Stimulated activated CD8-positive, alpha-beta memory T cell treated with anti-CD3 and anti-CD28 coated beads, Interleukin-4, amount 100 ng/mL, for 4 hours (primary cell): ENCODE measurements around the gene DLG2.

Experiments used
- DNase-seq, 2 donors: peaks; one replicate each; pipeline ENCODE4 v3.0.0-alpha.2; 2020; ENCODE audit warnings: low read depth in 2 of 2, low spot score in 1 of 2

DLG2 gene

DNA sequence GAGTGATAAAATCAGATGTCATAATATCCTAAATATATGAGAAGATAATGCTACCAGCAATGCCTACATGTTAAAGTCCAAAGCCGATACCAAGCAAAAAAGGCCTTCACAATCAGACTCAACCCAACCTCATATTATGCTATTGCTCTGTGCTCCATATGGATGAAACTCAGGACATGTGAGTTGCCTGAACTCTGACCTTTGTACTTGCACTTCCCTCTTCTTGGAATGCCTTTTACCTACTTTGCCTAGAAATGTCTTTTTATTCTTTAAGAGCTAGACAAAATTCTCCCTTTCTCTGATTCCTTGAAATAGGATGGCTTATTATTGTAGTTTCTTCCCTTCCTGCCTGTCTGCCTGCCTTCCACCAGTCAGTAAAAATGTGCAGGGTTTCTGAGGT, 1386.3 kb downstream of the DLG2 start:
- no peak for DNase-seq

DNA sequence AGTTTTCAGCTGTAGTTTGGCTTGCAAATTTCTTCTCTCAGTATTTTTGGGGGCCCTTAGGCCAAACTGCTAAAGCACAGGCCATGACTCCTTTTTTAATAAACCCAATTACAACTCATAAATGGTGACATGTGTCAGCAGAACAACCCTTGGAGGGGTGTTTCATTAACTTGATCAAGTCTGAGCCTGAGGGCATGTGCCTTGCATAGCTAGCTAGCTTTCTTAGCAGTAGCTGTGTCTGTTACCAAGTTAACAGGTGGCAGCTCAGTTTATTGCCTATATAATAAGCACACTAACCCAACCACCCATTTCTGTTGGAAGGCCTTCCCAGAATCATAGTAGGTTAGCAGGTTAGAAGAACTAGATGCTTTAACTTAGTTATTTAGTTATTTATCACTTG, 1390.7 kb downstream of the DLG2 start:
- no peak for DNase-seq

DNA sequence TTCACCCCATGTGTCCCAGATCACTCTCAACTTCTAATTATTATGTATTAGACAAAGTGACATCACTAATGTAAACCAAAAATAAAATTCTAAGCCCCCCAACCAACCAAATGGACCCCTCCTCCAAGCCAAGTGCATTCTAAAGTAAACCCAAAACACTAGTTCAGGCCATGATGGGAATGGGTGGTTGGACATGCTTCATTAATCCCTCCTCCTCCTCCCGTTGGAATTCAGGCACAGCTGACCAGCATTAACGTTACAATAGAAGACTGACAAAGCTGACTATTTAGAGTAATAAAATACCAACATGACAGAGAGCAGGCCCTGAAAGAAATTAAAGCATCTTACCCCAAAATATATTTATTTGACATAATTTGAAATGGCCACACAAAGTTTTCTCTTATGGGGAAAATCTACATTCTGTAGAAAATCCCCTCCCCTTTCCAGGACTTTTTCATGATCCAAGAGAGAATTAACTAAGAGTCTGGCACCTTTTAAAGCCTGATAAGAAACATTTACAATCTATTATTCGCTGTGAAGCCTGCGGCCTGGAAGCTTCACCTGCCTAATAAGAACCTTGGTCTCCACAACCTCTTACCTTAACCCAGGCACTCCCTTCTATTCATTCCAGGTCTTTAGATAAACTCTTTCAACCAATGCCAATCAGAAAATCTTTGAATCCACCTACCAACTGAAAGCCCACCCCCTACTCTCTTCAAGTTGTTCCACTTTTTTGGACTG, 1392.5 kb downstream of the DLG2 start:
- DNase-seq: no peak

DNA sequence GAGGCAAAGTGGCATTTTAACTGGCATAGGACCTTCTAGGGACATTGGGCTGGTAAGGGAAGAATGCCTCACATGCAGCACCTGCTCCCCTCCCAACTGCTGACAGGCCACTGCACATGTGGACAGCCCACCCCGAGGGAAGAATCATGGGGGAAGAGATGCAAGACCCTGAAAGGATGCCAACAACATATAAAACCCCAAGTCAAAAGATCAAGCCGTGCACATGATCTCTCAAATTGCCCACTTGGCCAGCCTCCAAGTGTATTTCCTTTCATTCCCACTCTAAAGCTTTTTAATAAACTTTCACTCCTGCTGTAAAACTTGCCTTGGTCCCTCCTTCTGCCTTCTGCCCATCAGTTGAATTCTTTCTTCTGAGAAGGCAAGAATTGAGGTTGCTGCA, 1393.1 kb downstream of the DLG2 start:
- DNase-seq: no peak

DNA sequence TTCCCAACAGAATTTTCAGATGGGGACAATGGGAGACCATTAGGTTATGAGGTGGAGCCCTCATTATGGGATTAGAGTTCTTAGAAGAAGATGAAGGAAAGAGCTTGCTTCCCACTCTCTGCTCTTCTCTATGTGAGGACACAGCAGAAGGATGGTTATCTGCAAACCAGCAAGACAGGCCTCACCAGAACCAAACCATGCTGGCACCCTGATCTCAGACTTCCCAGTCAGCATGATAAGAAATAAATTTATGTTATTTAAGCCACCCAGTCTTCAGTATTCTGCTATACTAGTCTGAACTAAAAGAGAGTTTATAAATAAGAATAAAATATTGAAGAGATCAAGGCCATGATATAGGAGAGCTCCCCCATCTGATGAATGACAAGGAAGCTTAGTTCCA, 1394.6 kb downstream of the DLG2 start:
- DNase-seq: no peak

DNA sequence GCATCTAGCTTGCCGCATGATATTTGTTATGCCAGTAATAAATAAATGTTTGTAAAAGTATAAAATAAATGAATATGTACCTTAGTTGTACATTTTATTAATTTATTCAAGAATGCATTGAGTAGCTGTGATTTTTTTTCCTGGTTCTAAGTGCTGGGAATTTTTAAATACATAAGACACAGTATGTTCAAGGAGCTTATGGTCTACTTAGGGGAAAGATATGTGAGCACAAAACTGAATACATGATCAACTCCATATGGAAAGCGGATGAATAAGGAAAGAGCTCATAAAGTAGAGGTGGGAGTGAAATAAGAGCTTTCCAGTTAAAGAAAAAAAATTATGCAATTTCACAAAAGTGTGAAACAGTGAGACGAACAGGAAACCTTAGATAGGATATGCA, 1396.7 kb downstream of the DLG2 start:
- DNase-seq: no peak

DNA sequence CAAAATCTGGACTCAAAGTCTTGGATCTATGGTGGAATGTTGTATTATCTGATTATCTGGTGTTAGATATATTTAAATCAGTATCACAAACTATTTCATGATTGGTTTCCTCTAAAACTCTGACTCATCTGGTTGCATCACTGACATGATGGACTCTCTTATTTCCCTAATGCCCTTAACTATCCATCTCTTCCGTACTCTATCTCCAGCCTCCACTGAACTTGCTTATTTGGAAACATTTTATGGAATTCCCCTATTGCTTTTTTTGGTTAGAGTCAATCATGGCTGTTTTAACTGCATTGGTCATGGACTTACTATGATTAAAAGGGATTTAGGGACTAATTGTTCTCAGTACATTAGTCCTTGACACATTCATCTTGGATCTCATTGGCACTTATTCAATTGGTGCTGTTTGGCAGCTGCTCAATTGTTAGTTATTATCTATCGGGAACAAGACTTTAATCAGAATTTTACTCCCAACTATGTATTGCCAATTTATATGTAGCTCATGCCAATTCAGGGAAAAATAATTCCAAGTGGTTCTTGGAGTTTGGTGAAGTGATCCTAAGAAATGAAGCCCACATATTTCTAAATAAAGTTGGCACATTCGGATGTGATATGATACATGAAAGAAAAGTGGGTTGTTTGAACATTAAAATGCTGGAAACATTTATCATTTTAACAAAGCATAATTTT, 1399.0 kb downstream of the DLG2 start:
- no peak for DNase-seq

DNA sequence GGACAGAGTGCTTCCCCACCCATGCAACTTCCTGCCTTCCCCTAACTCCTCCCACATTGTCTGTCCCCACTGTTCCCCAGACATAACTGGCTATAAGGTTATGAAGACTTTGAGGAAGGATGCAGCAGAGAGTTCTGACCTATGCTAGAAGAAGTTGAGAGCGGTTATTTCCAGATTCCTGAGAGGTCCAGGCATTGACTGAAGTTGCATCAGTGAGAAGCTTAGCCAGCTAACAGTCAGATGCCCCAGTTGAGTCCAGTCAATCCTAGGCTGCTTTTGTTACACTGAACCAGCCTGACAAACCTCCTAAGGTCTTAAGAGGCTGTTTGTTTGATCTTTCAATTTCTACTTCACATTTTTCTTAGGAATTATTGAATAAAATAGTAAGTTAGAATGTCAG, 1403.1 kb downstream of the DLG2 start:
- no peak for DNase-seq

DNA sequence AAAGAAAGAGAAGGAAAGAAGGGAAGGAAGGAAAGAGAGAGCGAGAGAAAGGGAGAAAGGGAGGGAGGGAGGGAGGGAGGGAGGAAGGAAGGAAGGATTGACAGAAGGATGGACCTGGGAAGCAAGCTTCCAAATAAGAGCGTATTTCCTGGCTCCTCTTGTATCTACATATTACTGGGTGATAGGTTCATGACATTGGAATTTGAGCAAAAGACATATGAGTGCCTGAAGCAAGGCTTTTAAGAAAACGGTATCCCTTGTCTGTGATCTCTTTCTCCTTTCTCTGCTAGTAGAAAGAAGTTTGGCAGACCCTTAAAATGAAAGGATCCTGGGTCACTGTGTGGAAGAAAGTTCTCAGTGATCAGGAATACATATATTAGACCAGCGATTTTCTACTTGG, 1408.8 kb downstream of the DLG2 start:
- DNase-seq: no peak

DNA sequence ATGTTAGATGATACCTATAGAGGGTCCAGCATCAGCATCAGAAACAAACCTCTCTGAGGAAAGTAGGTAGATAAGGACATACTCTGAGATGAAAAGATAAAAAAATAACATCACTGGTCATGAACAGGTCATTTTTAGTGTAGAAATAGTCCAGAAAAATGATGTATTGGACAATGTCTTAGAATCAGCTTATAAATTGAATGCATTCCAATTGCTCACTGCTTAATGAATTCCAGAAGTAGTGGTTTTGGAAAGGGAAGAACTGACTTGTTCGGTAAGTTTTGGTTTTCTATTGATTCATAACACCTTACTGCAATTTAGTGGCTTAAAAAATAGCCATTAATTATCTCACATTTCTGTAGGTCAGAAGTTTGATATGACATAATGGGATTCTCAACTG, 1411.5 kb downstream of the DLG2 start:
- no peak for DNase-seq

DNA sequence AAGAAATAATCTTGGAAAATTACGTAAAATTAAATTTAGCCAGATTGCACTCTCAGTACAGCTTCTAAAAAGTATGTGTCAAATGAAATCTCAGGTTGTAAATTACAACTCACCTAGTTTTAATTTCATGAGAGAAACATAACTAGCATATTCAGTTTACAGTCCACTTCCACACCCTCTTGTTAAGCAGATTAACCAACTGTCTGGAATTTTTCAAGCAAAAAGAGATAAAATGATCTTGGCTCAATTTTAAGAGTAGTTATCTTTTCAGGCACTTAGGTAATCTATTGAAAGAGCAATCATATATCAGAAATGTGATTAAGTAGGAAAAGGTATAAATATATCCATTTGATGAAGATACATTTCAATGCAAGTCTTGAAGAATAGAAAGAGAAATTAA, 1412.6 kb downstream of the DLG2 start:
- DNase-seq: no peak

DNA sequence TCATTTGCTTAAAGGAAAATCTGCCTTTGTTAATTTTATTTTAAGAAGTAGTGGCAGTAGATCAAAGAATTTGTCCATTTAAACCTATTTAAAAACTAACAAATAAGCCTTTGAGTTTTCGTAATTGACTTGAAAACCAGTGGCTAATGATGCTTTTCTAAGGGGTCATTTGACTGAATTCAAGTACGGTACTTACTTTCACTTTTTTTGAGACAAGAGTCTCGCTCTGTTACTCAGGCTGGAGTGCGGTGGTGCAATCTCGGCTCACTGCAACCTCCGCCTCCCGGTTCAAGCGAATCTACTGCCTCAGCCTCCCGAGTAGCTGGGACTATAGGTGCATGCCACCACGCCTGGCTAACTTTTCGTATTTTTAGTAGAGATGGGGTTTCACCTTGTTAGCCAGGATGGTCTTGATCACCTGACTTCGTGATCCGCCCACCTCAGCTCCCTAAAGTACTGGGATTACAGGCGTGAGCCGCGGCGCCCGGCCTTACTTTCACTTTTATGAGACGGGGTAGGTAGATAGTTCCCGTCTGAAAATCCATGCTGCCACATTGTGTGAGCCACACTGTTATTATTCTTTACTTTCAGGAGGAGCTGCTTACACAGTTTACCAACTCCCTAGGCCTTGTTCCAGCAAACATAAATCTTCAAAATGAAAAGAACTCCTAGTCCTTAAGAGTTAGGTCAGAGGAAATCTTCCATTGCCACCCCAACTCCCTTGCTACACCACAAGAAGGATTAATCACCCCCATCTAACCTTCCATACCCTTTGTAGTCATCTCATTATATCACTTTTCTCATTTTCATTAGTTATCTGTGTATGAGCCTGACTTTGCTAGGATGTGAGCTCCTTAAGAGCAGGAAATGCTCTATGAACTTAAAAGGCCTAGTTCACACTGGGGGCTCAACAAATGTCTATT, 1414.4 kb downstream of the DLG2 start:
- no peak for DNase-seq

DNA sequence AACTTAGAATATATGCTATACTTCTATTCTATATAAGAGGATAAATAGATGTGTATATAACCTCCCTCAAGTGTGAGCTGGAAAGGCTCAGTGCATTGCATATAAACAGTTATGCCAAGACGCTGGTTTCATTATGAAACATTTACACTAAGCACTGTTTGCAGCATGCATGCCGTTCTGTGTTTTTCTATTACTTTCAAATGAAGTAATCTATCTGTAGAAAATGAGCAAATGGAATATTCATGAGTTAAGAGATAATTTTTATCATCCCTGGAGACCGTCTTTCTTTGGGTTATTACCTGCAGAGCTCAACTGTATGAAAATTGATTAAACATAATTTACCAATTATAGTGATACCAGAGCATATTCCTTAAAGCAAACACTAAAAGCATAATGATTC, 1415.2 kb downstream of the DLG2 start:
- DNase-seq: no peak

DNA sequence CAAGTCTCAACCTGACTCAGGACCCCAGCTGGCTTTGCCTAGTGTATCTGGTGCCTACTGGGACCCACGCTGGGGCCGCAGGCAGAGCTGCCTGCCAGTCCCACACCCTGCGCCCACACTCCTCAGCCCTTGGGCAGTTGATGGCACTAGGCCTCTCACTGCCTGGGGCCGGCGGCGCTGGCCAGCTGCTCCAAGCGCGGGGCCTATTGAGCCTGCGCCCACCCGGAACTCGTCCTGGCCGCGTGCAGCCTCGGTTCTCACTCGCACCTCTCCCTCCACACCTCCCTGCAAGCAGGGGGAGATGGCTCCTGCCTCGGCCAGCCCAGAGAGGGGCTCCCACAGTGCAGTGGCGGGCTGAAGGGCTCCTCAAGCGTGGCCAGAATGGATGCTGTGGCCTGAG, 1432.4 kb downstream of the DLG2 start:
- DNase-seq: no peak

DNA sequence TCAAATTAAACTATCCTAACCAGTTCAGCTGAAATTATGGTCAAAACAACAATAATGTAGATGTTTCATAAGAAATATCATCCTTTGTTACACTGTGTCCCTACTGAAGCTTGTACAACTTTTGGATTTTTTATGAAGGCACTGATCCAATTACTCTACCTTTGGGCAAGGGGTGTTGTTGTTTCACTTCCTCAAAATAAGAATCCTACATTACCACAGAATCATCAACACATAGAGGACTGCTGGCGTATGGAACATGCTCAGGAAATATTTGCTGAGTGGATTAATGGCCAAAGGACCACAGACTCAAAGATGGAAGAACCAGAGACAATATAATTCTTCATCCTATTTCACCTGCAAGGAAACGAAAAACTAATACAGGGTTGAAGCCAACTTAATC, 1433.4 kb downstream of the DLG2 start:
- no peak for DNase-seq

DNA sequence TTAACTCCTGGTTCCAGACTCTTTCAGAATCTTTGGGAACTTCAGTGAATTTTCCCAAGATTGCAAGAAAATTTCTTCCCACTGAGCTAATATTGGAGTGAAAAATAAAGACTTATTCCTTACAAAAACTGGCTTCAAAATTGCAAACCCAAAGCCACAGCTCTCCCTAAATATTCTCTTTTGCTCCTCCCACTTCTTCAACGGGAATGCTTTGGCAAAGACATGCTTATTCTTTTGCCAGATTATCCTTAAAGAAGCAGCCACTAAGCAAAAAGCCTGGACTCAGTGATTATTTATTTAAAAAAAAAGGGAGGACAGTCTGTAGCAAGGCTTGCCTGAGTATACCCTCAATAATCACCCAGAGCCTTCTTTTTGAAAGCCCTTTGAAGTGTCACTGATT, 1438.6 kb downstream of the DLG2 start:
- no peak for DNase-seq

DNA sequence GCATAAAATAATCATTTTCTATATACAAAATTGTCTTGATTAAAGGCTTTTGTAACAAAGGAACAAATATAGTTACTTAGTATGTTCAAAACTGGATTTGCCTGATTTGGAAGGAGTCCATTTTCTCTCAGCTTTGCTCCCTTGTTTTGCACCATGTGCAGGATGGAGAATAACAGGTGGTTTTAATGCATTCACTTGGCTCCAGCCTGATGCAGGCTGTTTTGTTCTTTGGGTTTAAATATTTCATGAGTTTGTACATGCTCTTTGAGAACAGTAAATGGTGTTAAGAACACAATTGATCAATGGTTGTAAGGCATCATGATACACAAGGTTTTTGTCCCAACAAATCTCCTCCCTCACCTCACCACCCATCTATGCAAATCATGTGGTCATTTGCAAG, 1454.1 kb downstream of the DLG2 start:
- no peak for DNase-seq

DNA sequence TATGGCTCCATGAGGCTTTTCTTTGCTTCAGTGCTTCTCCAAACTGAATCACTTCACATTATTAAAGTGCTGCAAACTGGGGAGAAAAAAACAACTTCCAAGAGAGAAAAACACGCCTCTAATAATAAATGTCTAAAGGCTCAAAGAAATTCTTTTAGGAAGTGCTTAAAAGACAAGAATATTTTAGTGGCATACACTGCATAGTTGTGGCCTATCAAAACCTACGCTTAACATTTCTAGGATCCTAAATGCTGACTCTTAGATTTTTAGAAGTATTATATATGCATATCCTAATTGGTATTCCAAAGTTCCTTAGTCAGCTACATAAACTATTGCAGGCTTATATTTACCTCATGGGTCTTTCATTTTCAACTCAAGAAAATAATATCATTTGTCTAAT, 1462.0 kb downstream of the DLG2 start:
- DNase-seq: no peak

DNA sequence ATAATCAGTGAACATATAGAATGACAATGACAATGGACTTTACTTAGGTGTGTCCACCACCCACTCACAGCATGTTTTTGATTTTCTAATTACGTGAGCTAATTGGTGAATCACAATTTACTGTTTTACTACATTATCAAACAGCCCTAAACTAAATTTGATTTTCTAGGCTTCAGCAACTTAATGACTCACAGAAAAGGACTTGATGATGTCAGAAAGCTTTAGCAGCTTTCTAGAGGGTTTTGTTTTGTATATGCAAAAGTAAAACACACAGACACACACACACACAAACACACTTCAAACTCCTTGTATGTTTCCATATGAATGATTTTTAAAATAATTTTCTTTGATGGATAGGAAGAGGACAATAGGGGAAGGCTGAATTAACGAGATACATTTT, 1462.4 kb downstream of the DLG2 start:
- DNase-seq: no peak

DNA sequence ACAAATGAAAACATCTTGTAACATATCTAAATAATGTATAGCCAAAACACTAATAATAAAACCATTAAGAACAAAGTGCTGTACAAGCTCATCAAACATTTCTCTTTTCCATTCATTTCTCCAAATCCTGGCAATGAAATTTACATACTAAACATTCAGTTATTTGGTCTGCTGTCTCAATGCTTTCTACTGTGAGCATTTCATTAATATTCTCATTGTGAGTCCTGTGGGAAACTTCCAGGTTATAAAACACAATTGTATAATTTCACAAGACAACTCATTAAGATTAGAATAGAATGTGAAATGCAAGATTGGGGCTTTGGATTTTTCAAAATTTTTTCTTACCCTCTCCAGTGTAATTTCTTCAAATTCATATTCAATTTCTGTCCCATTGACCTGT, 1464.0 kb downstream of the DLG2 start:
- DNase-seq: no peak

DNA sequence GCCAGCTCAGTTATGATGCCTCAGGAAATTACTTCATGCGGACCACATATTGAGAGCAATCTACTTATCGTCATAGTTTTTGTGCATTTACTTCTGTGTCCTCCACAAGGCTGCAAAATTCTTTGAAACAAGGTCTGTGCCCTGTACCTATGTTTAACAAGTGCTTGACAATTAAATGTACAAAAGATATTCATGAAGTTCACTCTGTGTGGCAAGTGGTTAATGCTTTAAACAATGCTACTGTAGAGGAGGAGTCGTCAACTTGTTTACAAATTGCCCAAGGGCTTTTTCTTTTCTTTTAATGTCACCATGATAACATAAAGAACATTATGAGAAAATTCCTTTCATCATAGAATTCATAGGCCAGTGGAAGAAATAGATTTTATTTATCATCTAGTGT, 1469.5 kb downstream of the DLG2 start:
- no peak for DNase-seq

DNA sequence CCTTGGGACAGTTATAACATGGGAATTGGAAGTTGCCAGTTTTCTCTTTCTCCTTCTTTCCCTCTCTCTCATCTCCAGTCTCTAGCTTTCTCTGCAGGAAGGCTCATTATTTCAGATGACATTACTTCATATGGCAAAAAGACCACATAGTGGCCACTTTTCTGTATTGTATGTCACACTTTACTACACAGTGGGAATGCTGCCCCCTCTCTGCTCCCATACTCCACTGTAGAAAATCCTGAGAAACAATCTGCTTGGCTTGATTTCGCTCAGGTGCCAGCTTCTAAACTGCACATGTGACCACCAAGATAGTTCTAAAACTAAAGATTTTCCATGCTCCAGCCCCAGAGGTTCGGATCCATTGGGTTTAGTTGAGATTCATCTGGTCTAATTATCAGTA, 1480.3 kb downstream of the DLG2 start:
- no peak for DNase-seq
